ENCODE measurements around the gene ANKRD11.
A peak's percentile ranks its signal among the peaks of the same experiment; 100 is the strongest.

Gene ANKRD11

DNA sequence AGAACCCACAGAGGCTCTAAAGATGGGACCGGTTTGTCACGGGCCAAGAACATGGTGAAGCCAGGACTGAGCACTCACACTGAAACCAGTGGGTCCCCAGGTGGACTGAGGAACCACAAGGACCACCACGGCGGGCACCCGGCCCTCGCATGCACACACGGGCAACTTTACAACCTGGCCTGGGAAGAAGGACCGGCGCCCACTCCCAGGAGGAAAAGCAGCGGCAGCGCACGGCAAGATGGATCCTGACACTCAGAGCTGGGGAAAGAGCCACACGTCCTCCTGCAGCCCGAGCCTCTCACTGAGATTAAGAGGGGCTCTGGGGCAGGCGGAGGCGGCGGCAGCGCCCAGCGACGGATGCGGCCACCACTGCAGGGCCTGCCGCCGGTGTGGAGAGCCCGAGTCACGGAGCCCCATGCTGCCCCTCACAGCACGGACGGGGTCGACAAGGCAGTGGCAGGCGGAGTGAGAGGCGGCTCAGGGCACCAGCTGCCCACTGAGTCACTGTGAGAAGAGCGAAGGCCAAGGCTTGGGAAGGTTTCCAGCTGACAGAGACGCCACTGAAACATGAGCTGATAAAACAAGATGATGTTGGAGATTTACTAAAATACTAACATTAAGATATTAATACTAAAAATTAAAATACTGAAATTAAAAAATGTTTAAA, 118.3 kb downstream of the ANKRD11 start:
- Histone ChIP-seq H3K9me3 (replicated peaks in 1 of 2; ENCODE audit: control insufficient read depth in 2 of 2, insufficient read depth in 1 of 2, low read depth in 1 of 2, low read length in 2 of 2) (peaks cover 1 to 8% of the 10 kb centered on the region in 2 donors), H2BK120ac (ENCODE audit: low read depth, low read length) (no peak overlapping the region), H4K8ac (ENCODE audit: low read depth, low read length) (no peak overlapping the region), H3K23ac (ENCODE audit: low read depth, low read length, poor library complexity) (peak overlapping the region; percentile 62), H4K91ac (ENCODE audit: low read depth, low read length, poor library complexity) (no peak overlapping the region), H3K4ac (ENCODE audit: low read length) (no peak overlapping the region), H3K27me3 (ENCODE audit: control insufficient read depth in 3 of 3, insufficient read depth in 3 of 3, low read depth in 1 of 3, low read length in 3 of 3) (no peaks in the 10 kb centered on the region), H3K18ac (ENCODE audit: low read length) (no peak overlapping the region), H2AK5ac (ENCODE audit: low read depth, low read length) (no peak overlapping the region), H3K14ac (ENCODE audit: low read length) (no peak overlapping the region), H3K4me2 (ENCODE audit: insufficient read depth, low read length, poor library complexity, severe bottlenecking) (no peak overlapping the region), H2BK15ac (ENCODE audit: low read length) (no peak overlapping the region), H3K4me1 (ENCODE audit: control insufficient read depth in 2 of 2, insufficient read depth in 1 of 2, low read depth in 1 of 2, low read length in 2 of 2) (peaks cover 0 to 25% of the 10 kb centered on the region in 2 donors), H3K36me3 (replicated peaks in 1 of 2; ENCODE audit: control insufficient read depth in 2 of 2, insufficient read depth in 2 of 2, low read length in 2 of 2) (peaks cover 0 to 43% of the 10 kb centered on the region in 2 donors), H3K27ac (replicated peaks; ENCODE audit: low read length) (no peak overlapping the region), H2BK5ac (ENCODE audit: low read length) (no peak overlapping the region), H2BK12ac (ENCODE audit: low read length) (no peak overlapping the region), H2AFZ (ENCODE audit: low read length) (no peak overlapping the region), H3K9ac (ENCODE audit: low read depth, low read length, poor library complexity) (peak overlapping the region; percentile 65), H3K4me3 (ENCODE audit: low read length in 2 of 2) (peak overlapping the region in 1 of 2 donors; percentile 37), H3K79me1 (ENCODE audit: low read depth, low read length) (peaks cover 50% of the 10 kb centered on the region)
- no peak for DNase-seq (ENCODE audit: low spot score)
- WGBS, 2 donors (ENCODE audit: extremely low coverage in 2 of 2, insufficient read length in 2 of 2, insufficient replicate concordance in 1 of 2) = no CpG with 5 or more reads among the region's 32 CpGs

DNA sequence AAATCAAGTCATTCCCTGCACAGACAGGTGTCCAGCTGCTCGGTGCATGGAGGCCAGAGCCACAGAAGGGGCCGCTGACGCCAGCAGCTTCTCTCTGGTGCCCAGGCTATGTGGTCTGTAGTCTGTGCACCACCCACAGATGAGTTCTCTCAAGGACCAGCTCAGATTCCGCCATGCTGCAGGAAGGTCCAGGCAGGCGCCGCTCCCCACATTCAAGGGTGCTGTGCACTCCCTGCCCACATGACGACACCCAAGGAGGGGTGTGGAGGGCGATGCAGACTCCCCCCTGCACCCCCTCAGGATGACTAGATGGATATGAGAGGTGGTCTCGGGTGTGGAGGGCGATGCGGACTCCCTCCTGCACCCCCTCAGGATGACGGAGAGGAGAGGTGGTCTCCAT, 119.0 kb downstream of the ANKRD11 start:
- Histone ChIP-seq H2BK12ac (ENCODE audit: low read length) (no peak overlapping the region), H3K4me1 (ENCODE audit: control insufficient read depth in 2 of 2, insufficient read depth in 1 of 2, low read depth in 1 of 2, low read length in 2 of 2) (peaks cover 0 to 25% of the 10 kb centered on the region in 2 donors), H3K36me3 (replicated peaks in 1 of 2; ENCODE audit: control insufficient read depth in 2 of 2, insufficient read depth in 2 of 2, low read length in 2 of 2) (peaks cover 2 to 44% of the 10 kb centered on the region in 2 donors), H3K9me3 (replicated peaks in 1 of 2; ENCODE audit: control insufficient read depth in 2 of 2, insufficient read depth in 1 of 2, low read depth in 1 of 2, low read length in 2 of 2) (peaks cover 1 to 4% of the 10 kb centered on the region in 2 donors), H2AK5ac (ENCODE audit: low read depth, low read length) (no peak overlapping the region), H4K91ac (ENCODE audit: low read depth, low read length, poor library complexity) (no peak overlapping the region), H3K14ac (ENCODE audit: low read length) (no peak overlapping the region), H2BK15ac (ENCODE audit: low read length) (no peak overlapping the region), H3K27me3 (ENCODE audit: control insufficient read depth in 3 of 3, insufficient read depth in 3 of 3, low read depth in 1 of 3, low read length in 3 of 3) (no peaks in the 10 kb centered on the region), H3K4ac (ENCODE audit: low read length) (no peak overlapping the region), H2AFZ (ENCODE audit: low read length) (no peak overlapping the region), H3K27ac (replicated peaks; ENCODE audit: low read length) (no peak overlapping the region), H3K9ac (ENCODE audit: low read depth, low read length, poor library complexity) (no peak overlapping the region), H3K79me1 (ENCODE audit: low read depth, low read length) (peaks cover 57% of the 10 kb centered on the region), H2BK120ac (ENCODE audit: low read depth, low read length) (no peak overlapping the region), H4K8ac (ENCODE audit: low read depth, low read length) (no peak overlapping the region), H3K23ac (ENCODE audit: low read depth, low read length, poor library complexity) (peak overlapping the region; percentile 16), H3K18ac (ENCODE audit: low read length) (peak overlapping the region; percentile 18), H3K4me3 (ENCODE audit: low read length in 2 of 2) (no peak overlapping the region), H3K4me2 (ENCODE audit: insufficient read depth, low read length, poor library complexity, severe bottlenecking) (no peak overlapping the region), H2BK5ac (ENCODE audit: low read length) (peak overlapping the region; percentile 26)
- no peak for DNase-seq (ENCODE audit: low spot score)
- no CpG with 5 or more reads among the region's 12 CpGs for WGBS, 2 donors (ENCODE audit: extremely low coverage in 2 of 2, insufficient read length in 2 of 2, insufficient replicate concordance in 1 of 2)

DNA sequence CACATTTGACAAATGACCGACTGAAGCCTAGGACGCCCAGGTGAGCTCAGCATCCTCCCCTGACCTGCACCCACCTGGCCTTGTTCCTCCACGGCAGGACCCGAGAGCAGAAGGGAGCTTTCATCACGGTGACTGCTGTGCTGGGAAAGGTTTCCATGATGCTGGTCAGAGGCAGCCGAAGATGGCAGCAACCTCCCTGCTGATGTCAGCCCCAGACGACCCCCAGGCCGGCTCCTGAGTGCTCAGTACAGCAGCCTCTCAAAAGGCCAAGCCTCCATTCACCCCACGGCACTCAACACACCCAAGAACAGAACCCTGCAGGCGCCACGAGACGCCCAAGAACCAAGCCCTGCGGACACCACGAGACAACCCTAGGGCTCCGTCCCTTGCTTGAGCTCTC, 119.8 kb downstream of the ANKRD11 start:
- Histone ChIP-seq H3K4me2 (ENCODE audit: insufficient read depth, low read length, poor library complexity, severe bottlenecking) (no peak overlapping the region), H3K4ac (ENCODE audit: low read length) (no peak overlapping the region)

DNA sequence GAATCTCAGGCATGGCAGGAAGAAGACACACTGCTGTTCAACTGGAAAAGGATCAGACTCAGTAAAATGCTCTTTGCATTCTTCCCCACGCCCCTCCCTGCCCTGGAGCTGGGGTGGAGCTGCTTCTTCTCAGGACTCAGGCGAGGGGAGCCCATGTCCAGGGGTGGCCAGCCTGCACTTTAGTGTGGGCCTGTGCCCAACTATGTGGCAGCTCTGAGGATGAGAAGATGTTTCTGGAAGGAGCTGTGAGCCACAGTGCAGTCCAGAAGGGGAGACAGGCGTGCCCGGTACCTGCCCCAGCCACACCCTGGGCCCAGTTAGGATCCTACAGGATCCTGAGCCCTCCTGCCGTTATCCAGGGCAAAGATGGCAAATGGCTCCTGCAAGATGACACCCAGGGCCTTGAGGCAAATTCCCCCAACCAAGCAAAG, 120.3 kb downstream of the ANKRD11 start:
- Histone ChIP-seq H3K9me3 (replicated peaks in 1 of 2; ENCODE audit: control insufficient read depth in 2 of 2, insufficient read depth in 1 of 2, low read depth in 1 of 2, low read length in 2 of 2) (peaks cover 0 to 1% of the 10 kb centered on the region in 2 donors), H4K91ac (ENCODE audit: low read depth, low read length, poor library complexity) (no peak overlapping the region), H3K4me1 (ENCODE audit: control insufficient read depth in 2 of 2, insufficient read depth in 1 of 2, low read depth in 1 of 2, low read length in 2 of 2) (peaks cover 0 to 27% of the 10 kb centered on the region in 2 donors), H3K36me3 (replicated peaks in 1 of 2; ENCODE audit: control insufficient read depth in 2 of 2, insufficient read depth in 2 of 2, low read length in 2 of 2) (peaks cover 2 to 49% of the 10 kb centered on the region in 2 donors), H3K4me3 (ENCODE audit: low read length in 2 of 2) (no peak overlapping the region), H3K9ac (ENCODE audit: low read depth, low read length, poor library complexity) (no peak overlapping the region), H2BK120ac (ENCODE audit: low read depth, low read length) (no peak overlapping the region), H2BK12ac (ENCODE audit: low read length) (no peak overlapping the region), H3K27me3 (ENCODE audit: control insufficient read depth in 3 of 3, insufficient read depth in 3 of 3, low read depth in 1 of 3, low read length in 3 of 3) (no peaks in the 10 kb centered on the region), H3K79me1 (ENCODE audit: low read depth, low read length) (peaks cover 61% of the 10 kb centered on the region), H4K8ac (ENCODE audit: low read depth, low read length) (no peak overlapping the region), H2AK5ac (ENCODE audit: low read depth, low read length) (no peak overlapping the region), H3K27ac (replicated peaks; ENCODE audit: low read length) (no peak overlapping the region), H2BK15ac (ENCODE audit: low read length) (no peak overlapping the region), H3K18ac (ENCODE audit: low read length) (peak overlapping the region; percentile 15), H2BK5ac (ENCODE audit: low read length) (peak overlapping the region; percentile 26), H2AFZ (ENCODE audit: low read length) (no peak overlapping the region), H3K4ac (ENCODE audit: low read length) (no peak overlapping the region), H3K14ac (ENCODE audit: low read length) (no peak overlapping the region), H3K4me2 (ENCODE audit: insufficient read depth, low read length, poor library complexity, severe bottlenecking) (no peak overlapping the region), H3K23ac (ENCODE audit: low read depth, low read length, poor library complexity) (peak overlapping the region; percentile 44)
- WGBS, 2 donors (ENCODE audit: extremely low coverage in 2 of 2, insufficient read length in 2 of 2, insufficient replicate concordance in 1 of 2) = no CpG with 5 or more reads among the region's 5 CpGs
- DNase-seq (ENCODE audit: low spot score) = no peak

More for the DNA sequence above, 119.8 kb downstream of the ANKRD11 start:
- no peak overlapping the region for H2BK15ac ChIP-seq (ENCODE audit: low read length)
- H2AK5ac ChIP-seq (ENCODE audit: low read depth, low read length) = no peak overlapping the region
- peaks cover 61% of the 10 kb centered on the region for H3K79me1 ChIP-seq (ENCODE audit: low read depth, low read length)
- H3K14ac ChIP-seq (ENCODE audit: low read length) = peak overlapping the region; percentile 65
- no CpG with 5 or more reads among the region's 15 CpGs for WGBS, 2 donors (ENCODE audit: extremely low coverage in 2 of 2, insufficient read length in 2 of 2, insufficient replicate concordance in 1 of 2)
- no peak overlapping the region for H3K9ac ChIP-seq (ENCODE audit: low read depth, low read length, poor library complexity)
- peak overlapping the region; percentile 26 for H2BK5ac ChIP-seq (ENCODE audit: low read length)
- H3K18ac ChIP-seq (ENCODE audit: low read length) = peak overlapping the region; percentile 15
- H3K4me1 ChIP-seq (ENCODE audit: control insufficient read depth in 2 of 2, insufficient read depth in 1 of 2, low read depth in 1 of 2, low read length in 2 of 2) = peaks cover 0 to 25% of the 10 kb centered on the region in 2 donors
- peaks cover 0 to 1% of the 10 kb centered on the region in 2 donors for H3K9me3 ChIP-seq (replicated peaks in 1 of 2; ENCODE audit: control insufficient read depth in 2 of 2, insufficient read depth in 1 of 2, low read depth in 1 of 2, low read length in 2 of 2)
- no peak overlapping the region for H2BK12ac ChIP-seq (ENCODE audit: low read length)
- H3K4me3 ChIP-seq (ENCODE audit: low read length in 2 of 2) = no peak overlapping the region
- H3K36me3 ChIP-seq (replicated peaks in 1 of 2; ENCODE audit: control insufficient read depth in 2 of 2, insufficient read depth in 2 of 2, low read length in 2 of 2) = peaks cover 2 to 49% of the 10 kb centered on the region in 2 donors
- peak overlapping the region; percentile 16 for H4K91ac ChIP-seq (ENCODE audit: low read depth, low read length, poor library complexity)
- no peak overlapping the region for H2AFZ ChIP-seq (ENCODE audit: low read length)
- peak overlapping the region; percentile 44 for H3K23ac ChIP-seq (ENCODE audit: low read depth, low read length, poor library complexity)
- no peak for DNase-seq (ENCODE audit: low spot score)
- H2BK120ac ChIP-seq (ENCODE audit: low read depth, low read length) = no peak overlapping the region
- no peak overlapping the region for H4K8ac ChIP-seq (ENCODE audit: low read depth, low read length)
- H3K27ac ChIP-seq (replicated peaks; ENCODE audit: low read length) = no peak overlapping the region
- no peaks in the 10 kb centered on the region for H3K27me3 ChIP-seq (ENCODE audit: control insufficient read depth in 3 of 3, insufficient read depth in 3 of 3, low read depth in 1 of 3, low read length in 3 of 3)
